Parathyroid adenoma (tissue), 2 donors: ENCODE results near the gene ADAMTSL5.

Source experiments
- H2AFZ ChIP-seq: fragments of 300-600 bp; sonication (generic); one replicate; pipeline ENCODE4 v1.7.0; 2017; ENCODE audit warnings: antibody characterized with exemption, mild to moderate bottlenecking
- H3K27ac ChIP-seq: fragments of 300-600 bp; sonication (generic); one replicate; pipeline ENCODE4 v1.7.0; 2017
- H3K27me3 ChIP-seq: fragments of 300-600 bp; sonication (generic); one replicate; pipeline ENCODE4 v1.7.0; 2017; ENCODE audit warnings: low read length; ENCODE audit not compliant: control insufficient read depth, insufficient read depth
- H3K36me3 ChIP-seq: fragments of 300-600 bp; sonication (generic); one replicate; pipeline ENCODE4 v1.7.0; 2017; ENCODE audit warnings: low read length; ENCODE audit not compliant: control insufficient read depth, insufficient read depth
- H3K4me1 ChIP-seq: fragments of 300-600 bp; sonication (generic); one replicate; pipeline ENCODE4 v1.7.0; 2017; ENCODE audit warnings: control low read depth
- H3K4me2 ChIP-seq: fragments of 300-600 bp; sonication (generic); one replicate; pipeline ENCODE4 v1.7.0; 2017; ENCODE audit warnings: low read length
- H3K4me3 ChIP-seq: fragments of 300-600 bp; sonication (generic); one replicate; pipeline ENCODE4 v1.7.0; 2017; ENCODE audit warnings: low read depth, low read length
- H3K79me2 ChIP-seq: fragments of 300-600 bp; sonication (generic); one replicate; pipeline ENCODE4 v1.7.0; 2017; ENCODE audit warnings: control low read depth
- H3K9ac ChIP-seq: fragments of 300-600 bp; sonication (generic); one replicate; pipeline ENCODE4 v1.7.0; 2017; ENCODE audit warnings: mild to moderate bottlenecking
- H3K9me3 ChIP-seq: fragments of 300-600 bp; sonication (generic); one replicate; pipeline ENCODE4 v1.7.0; 2017; ENCODE audit warnings: low read length; ENCODE audit not compliant: control insufficient read depth
- TF ChIP-seq, protein P1 (sequence below): fragments of 300-600 bp; sonication (generic); IDR thresholded peaks from one replicate; pipeline ENCODE4 v1.7.0; 2017; ENCODE audit warnings: antibody characterized with exemption, mild to moderate bottlenecking
- donor health status: primary hyperparathyroidism.

Gene ADAMTSL5

DNA sequence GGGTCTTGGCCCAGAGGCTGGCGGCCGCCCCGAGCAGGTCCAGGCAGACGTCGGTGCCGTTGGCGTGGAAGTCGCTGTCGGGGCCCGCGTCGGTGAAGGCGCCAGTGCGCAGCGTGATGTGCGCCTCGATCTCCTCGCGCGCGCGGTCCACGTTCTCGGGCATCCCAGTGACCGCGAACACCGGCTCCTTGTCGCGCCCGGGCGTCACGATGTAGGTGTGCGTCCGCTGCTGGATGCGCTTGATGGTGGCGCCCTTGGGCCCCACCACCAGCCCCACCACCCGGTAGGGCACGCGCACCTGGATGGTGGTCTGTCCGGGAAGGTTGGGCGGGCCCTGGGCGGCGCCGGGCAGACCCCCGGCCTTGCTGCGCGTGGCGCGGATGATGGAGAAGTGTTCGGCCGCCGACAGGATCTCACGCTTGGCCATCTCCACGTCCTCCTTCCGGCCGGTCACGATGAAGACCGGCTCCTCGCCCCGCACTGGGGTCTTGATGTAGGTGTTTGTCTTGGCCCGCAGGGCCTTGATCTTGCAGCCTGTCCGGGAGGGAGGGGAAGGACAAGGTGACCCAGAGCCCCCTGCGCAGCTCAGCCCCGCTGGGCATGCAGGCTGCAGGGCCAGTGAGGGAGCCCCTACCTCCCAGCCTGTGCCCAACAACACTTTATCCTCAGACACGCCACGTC lies 43.7 kb upstream of the ADAMTSL5 start:
- no peaks in the 10 kb centered on the region for H3K9me3 ChIP-seq
- TF ChIP-seq, protein P1, sequence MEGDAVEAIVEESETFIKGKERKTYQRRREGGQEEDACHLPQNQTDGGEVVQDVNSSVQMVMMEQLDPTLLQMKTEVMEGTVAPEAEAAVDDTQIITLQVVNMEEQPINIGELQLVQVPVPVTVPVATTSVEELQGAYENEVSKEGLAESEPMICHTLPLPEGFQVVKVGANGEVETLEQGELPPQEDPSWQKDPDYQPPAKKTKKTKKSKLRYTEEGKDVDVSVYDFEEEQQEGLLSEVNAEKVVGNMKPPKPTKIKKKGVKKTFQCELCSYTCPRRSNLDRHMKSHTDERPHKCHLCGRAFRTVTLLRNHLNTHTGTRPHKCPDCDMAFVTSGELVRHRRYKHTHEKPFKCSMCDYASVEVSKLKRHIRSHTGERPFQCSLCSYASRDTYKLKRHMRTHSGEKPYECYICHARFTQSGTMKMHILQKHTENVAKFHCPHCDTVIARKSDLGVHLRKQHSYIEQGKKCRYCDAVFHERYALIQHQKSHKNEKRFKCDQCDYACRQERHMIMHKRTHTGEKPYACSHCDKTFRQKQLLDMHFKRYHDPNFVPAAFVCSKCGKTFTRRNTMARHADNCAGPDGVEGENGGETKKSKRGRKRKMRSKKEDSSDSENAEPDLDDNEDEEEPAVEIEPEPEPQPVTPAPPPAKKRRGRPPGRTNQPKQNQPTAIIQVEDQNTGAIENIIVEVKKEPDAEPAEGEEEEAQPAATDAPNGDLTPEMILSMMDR: no peak
- H3K27ac ChIP-seq: no peak overlapping the region

DNA sequence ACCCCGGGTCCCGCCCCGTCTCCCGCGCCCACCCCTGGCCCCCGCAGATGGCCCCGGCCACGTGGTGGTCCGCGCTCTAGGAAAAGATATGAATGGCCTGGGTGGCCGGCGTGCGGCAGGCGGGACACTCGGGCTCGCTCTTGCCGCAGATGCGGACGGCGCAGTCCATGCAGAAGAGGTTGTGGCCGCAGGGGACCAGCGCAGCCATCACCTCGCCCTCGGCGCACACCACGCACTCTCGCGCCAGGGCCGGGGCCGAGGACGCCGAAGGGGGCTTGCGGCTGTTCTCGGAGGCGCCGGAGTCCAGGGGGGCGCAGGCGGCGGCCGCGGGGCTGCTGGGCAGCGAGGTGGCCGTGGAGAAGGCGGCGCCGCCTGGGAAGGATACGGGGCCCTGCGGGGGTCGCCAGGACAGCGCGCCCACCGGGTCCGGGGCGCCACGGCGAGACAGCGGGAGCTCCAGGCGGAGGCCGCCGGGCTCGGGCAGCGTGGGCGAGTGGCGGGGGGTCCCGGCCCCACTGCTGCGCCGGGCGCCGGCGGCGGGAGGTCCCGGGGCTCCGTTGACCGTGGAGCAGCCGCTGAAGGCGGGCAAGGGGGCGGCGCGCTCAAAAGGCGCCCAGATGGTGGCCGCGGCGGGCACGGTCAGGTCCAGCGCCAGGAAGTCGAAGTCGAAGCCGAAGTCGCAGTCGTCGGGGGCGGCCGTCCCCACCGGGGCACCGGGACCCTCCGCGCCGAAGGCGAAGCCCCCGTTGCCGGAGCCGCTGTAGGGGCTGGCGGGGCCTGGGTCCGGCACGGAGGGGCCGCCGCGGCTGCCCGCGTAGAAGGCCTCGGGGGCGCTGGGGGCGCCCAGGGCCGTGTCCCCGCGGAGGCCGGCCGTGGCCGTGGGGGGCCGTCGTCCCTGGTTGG lies 42.9 kb upstream of the ADAMTSL5 start:
- no peak overlapping the region for H3K4me3 ChIP-seq
- no peak overlapping the region for H3K9ac ChIP-seq
- no peak overlapping the region for H2AFZ ChIP-seq
- TF ChIP-seq, protein P1: no peak
- H3K79me2 ChIP-seq: no peaks in the 10 kb centered on the region
- H3K4me1 ChIP-seq: no peaks in the 10 kb centered on the region
- no peaks in the 10 kb centered on the region for H3K9me3 ChIP-seq
- no peaks in the 10 kb centered on the region for H3K27me3 ChIP-seq
- H3K27ac ChIP-seq: no peak overlapping the region
- no peaks in the 10 kb centered on the region for H3K36me3 ChIP-seq
- no peak overlapping the region for H3K4me2 ChIP-seq

More for the DNA sequence above, 43.7 kb upstream of the ADAMTSL5 start:
- H3K4me1 ChIP-seq: no peaks in the 10 kb centered on the region
- no peak overlapping the region for H3K4me3 ChIP-seq
- H3K9ac ChIP-seq: no peak overlapping the region
- no peaks in the 10 kb centered on the region for H3K79me2 ChIP-seq
- no peak overlapping the region for H2AFZ ChIP-seq
- H3K36me3 ChIP-seq: no peaks in the 10 kb centered on the region
- H3K27me3 ChIP-seq: no peaks in the 10 kb centered on the region
- no peak overlapping the region for H3K4me2 ChIP-seq

DNA sequence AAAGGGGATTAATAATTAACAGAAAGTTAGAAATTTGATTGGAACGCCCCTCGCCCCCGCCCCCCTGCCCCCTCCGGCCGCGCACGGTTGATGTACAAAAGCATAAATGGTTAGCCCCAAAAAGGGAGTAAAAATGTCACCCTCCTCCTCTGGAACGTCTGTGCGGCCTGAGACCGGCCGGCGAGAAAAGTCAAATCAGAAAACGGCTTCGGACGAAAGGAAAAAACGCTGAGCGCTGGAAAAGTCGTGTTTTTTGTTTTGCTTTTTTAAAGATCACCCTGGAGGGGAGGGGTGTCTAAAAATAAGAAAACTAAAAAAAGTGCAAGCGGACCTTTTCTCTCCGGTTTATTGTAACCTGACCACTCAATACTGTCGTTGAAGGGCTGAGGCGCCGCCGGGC lies 42.1 kb upstream of the ADAMTSL5 start:
- Histone ChIP-seq H2AFZ (no peak overlapping the region), H3K9me3 (no peaks in the 10 kb centered on the region), H3K4me1 (no peaks in the 10 kb centered on the region), H3K79me2 (no peaks in the 10 kb centered on the region), H3K27me3 (no peaks in the 10 kb centered on the region), H3K27ac (no peak overlapping the region), H3K36me3 (no peaks in the 10 kb centered on the region), H3K4me3 (no peak overlapping the region), H3K4me2 (no peak overlapping the region), H3K9ac (no peak overlapping the region)
- TF ChIP-seq, protein P1: no peak

DNA sequence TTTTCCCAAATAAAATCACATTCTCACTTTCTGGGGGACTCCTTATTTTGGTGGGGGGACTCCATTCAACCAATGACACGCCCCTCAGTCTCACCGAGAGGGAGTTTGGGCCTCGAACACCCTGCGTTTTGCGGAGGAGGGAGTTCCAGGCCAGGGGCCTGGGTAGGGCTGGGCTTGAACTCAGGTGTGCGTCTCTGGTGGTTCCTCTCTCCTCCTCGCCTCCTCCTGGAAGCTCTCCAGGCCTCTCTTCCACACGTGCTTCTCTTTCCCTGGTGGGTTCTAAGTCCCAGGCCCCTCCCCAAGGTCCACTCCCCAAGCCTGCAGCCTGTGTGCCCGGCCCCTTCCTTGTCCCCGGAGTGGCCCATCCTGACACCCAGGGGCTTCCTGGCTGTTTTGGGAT lies 40.6 kb upstream of the ADAMTSL5 start:
- Histone ChIP-seq H3K9me3 (no peaks in the 10 kb centered on the region), H2AFZ (no peak overlapping the region), H3K4me2 (no peak overlapping the region), H3K4me1 (no peaks in the 10 kb centered on the region), H3K27ac (no peak overlapping the region), H3K27me3 (no peaks in the 10 kb centered on the region), H3K79me2 (no peaks in the 10 kb centered on the region), H3K4me3 (no peak overlapping the region), H3K36me3 (no peaks in the 10 kb centered on the region), H3K9ac (no peak overlapping the region)
- TF ChIP-seq, protein P1: no peak
